GM21717 (cell line): Measurements from ENCODE around the gene UBE2D2.
A peak's percentile ranks its signal among the peaks of the same experiment; 100 is the strongest.
"Not testable (repeated sequence)": the region's sequence is repeated elsewhere in the genome, so short reads cannot be mapped to it uniquely, and the experiment has no call there.

Experiments used
- ATAC-seq: cut with Tn5 transposase; IDR thresholded peaks from one replicate; pipeline ENCODE4 v1.9.1; 2021; ENCODE audit warnings: mild to moderate bottlenecking, moderate library complexity; ENCODE audit not compliant: unreplicated experiment

UBE2D2 gene

DNA sequence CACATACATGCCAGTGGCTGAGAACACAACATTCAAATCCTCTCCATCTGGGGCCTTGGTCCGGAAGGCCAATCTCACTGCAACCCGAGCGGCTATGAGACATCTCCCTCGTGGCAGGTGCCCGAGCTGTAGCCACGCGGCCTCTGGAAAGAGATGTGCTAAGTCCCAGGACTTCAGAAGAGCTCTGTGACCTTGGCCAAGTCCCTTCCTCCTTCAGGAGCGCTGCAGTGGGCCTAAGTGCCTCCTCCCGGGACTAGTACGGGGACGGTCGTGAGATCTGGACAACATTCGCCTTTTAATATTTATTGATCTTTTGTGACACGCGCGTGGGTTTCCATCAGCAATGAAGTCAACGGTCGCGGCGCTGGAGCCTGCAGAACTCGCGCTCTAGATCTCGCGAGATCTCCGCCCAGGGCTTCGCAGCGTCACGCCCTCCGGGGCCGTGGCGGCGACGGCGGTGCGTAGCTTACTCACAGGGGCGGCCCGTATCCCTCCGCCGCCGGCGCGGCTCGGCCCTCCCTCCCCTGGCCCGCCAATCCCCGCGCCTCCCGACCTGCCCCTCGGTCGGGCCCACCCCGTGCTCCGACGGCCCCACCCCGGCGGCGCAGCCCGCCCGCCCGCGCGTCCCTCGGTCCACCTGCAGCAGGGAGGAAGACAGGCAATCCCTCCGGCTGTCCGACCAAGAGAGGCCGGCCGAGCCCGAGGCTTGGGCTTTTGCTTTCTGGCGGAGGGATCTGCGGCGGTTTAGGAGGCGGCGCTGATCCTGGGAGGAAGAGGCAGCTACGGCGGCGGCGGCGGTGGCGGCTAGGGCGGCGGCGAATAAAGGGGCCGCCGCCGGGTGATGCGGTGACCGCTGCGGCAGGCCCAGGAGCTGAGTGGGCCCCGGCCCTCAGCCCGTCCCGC is at the start of gene UBE2D2:
TSS of gene UBE2D2 (plus strand) at position 588 of the 903 bp plus-strand sequence. CDS start 453 bp downstream, outside the sequence.
- peak; percentile 80 for ATAC-seq

DNA sequence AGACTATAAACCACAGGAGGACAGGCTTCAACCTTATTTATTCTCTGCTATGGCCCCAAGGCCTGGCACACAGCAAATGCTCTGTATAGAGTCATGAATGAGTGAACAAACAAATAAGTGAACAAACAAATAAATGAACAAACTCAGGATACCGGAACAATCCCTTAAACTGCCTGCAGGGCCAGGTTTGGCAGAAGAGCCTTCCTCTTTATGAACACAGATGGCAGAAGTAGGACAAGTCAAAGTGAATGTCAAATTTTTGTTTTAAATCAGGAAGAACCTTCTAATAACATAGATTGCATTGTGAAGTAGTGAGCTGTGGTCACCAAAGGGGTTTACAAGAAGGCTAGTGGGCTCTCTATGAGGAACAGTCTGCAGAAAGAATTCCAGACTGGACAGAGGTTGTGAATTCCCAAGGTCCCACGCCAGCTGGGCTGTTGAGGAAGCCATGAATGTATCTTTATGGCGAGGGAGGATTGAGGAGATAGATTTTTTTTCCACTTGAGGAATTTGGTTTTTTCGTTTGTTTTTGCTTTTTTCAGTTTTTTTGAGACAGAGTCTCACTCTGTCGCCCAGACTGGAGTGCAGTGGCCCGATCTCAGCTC is 48.3 kb upstream of the UBE2D2 start:
- no peak for ATAC-seq

DNA sequence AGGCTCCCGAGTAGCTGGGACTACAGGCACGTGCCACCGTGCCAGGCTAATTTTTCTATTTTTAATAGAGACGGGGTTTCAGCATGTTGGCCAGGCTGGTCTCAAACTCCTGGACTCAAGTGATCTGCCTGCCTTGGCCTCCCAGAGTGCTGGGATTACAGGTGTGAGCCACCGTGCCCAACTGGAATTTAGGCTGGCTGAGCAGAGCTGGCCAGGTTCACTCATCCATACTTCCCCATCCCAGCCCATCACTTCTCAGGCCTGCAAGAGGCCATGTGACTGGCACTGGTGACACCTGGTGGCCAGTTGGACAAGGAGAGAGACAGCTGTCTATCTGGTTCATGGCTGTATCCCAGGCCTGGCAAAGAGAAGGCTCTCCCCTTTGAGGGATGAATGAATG is 47.7 kb upstream of the UBE2D2 start:
- peak; percentile 69 for ATAC-seq

DNA sequence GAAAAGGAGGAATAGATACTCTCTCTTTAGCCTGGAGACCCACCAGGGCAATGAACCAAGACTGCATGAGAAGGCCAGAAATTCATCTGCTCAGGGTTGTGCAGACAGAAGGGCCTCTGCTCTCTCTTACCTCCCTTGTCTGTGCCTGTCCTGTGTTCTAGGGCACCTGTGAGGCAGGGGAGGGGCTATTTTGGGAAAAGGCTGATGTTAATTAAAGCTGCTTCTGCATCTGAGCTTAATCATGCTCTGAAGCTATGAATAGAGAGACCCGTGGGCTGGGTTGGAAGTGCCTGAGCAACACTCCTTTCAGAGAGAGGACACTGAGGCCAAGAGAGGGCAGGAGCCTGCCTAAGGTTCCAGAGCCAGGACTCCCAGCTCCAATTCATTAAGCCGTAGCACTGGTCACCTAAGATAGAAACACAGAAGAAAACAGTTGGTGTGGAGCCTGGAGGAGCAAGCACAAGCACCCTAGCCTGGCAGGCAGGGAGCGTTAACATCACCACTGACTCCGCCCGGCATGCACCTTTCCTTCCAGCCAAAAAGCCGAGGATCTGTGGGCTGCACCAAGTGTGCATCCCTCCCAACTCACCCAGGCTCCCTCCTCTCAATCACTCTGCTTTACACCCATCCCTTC is 47.2 kb upstream of the UBE2D2 start:
- peak; percentile 4 for ATAC-seq

DNA sequence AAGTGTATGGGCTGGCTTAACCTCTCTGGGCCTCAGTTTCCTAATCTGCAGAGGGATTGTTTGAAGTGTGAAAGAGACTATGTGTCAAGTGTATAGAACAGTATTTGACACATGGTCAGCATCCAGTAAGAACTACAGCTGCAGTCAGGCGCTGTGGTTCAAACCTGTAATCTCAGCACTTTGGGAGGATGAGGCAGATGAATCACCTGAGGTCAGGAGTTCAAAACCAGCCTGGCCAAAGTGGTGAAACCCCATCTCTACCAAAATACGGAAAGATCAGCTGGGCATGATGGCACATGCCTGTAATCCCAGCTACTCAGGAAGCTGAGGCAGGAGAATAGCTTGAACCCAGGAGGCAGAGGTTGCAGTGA is 46.7 kb upstream of the UBE2D2 start:
- ATAC-seq = no peak

- ATAC-seq = peak; percentile 84
These were observed 43.2 kb upstream of the UBE2D2 start for GRCh38 chr5:139517683-139518564.

DNA sequence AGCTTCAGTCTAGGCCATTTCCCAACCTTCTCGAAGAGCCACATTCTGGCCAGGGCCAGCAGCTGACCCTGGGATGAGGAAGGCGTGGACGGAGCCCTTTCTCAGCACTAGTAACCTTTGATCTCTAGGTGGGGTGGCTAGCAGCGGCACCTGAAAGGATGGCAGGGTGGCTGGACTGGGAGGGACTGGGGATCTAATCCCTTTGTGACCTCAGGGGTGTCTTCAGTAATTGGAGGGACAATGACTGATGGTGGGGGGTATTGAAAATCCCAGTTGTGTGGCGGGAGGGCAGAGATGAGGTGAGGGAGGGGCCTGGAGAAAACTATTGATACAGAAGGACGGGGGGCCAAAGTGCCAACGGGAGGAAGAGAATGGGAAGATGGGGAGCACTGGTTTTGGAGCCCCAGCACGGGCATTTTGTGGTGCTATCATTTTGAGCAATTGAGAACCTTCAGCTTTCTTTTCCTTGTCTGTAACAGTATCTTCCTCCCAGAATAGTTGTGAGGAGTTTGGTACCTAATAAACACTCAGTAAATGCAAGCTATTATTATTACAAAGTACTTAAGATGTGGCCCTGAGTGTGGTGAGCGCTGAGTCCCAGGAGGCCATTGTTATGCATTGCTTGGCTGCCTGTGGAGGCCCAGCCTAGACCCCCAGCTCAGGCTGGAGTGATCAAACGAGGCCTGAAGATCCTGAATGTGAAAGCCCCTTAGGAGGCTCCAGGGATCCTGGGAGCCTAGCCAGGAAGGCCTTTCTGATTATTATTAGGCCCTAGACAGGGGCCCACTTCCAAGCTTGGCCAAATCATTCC is 37.3 kb upstream of the UBE2D2 start:
- ATAC-seq = no peak

DNA sequence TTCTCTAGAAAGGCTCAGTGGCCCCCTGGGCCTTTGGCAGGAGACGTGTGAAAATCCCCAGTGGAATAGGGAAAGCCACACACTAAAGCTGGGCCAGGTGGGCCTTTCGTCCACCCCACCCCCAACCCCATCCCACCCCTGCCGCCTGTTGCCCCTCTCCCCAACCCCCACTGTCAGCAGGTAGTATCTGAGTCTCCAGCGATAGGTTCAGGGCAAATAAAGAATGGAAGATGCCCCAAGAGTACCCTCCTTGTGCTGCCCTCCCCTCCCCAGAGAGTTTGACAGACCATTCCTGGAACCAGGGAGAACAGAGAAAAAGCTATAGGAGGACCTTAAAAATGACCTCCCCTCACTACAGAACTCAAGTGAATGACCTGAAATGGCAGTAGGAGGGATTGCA is 36.7 kb upstream of the UBE2D2 start:
- no peak for ATAC-seq

DNA sequence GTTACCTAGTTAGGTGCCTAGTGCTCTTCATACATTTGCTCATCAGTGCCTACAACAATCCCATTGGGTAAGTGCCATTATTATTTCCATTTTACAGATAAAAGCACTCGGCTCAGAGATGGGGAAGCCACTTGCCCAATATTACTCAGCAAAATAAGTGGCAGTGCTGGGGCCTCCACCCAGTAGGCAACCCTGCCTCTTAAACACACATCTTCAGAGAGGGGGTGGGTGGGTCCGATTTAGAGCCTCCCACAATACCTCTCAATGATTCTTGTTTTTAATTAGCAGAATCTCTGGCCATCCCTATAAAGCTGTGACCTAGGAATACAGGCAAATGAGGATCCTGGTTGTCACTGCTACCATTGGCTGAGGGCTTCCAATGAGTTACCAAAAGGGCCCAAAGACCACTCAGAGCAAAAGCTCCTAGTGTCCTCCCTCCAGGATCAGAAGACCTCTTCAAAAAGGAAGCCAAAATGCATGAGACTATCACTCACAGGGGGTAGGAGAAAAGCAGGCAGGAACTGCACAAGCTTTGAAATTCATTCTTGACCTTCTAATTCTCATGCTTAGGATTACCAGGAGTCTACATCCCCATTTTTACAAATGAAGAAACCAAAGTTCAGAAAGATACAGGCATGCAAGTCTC is 36.1 kb upstream of the UBE2D2 start:
- ATAC-seq = peak; percentile 59

GRCh38 chr5:139525586-139526308 is 35.4 kb upstream of the UBE2D2 start:
- peak; percentile 21 for ATAC-seq

DNA sequence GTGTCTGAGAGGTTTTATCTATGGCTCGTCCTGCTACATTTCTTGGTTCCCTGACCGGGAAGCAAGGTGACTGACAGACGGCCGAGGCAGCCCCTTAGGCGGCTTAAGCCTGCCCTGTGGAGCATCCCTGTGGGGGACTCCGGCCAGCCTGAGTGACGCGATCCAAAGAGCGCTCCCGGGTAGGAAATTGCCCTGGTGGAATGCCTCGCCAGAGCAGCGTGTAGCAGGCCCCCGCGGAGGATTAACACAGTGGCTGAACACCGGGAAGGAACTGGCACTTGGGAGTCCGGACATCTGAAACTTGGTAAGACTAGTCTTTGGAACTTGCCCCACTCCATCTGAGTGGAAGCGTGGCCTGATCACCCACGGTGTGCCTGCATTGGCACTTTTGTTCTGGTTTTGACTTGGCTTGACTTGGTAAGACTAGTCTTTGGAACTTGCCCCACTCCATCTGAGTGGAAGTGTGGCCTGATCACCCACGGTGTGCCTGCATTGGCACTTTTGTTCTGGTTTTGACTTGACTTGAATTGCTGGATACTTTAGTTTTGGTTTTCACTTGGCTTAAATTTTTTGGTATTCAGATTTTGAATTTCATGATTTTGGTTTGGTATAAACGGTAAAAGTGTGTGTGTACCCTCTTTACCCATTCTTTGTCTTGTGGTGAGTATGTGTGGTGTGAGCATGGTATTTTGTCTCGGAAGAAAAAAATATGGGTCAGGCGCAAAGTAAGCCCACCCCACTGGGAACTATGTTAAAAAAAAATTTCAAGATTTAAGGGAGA is 34.6 kb upstream of the UBE2D2 start:
- not testable (repeated sequence) for ATAC-seq

DNA sequence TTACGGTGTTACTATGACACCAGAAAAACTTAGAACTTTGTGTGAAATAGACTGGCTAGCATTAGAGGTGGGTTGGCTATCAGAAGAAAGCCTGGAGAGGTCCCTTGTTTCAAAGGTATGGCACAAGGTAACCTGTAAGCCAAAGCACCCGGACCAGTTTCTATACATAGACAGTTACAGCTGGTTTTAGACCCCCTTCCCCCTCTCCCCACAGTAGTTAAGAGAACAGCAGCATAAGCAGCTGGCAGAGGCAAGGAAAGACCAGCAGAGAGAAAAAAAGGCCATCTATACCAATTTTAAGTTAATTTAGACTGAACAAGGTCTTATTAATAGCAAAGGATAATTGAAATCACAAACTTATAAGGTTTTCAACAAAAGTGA is 34.1 kb upstream of the UBE2D2 start:
- ATAC-seq = not testable (repeated sequence)

DNA sequence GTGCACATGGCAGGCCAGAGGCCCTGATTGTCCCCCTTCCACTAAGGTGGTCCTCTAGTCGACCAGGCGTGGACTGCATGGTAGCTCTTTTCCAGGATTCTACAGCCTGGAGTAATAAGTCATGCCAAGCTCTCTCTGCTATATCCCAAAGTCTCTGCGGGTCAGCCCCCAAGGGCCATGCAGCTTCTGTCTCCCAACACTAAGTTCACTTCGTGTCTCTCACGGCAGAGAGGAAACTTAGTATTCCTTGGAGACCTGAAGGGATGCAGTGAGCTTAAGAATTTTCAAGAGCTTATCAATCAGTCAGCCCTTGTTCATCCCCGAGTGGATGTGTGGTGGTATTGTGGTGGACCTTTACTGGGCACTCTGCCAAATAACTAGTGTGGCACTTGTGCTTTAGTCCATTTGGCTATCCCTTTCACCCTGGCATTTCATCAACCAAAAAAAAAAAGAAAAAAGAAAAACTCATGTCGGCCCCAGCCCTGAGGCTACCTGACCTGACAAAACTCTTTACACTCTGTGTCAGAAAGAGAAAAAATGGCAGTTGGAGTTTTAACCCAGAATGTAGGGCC is 33.2 kb upstream of the UBE2D2 start:
- ATAC-seq = not testable (repeated sequence)

GRCh38 chr5:139528695-139529094 is 32.4 kb upstream of the UBE2D2 start:
- not testable (repeated sequence) for ATAC-seq

GRCh38 chr5:139530079-139530478 is 31.1 kb upstream of the UBE2D2 start:
- ATAC-seq = not testable (repeated sequence)

GRCh38 chr5:139531772-139532169 is 29.4 kb upstream of the UBE2D2 start:
- ATAC-seq = no peak

DNA sequence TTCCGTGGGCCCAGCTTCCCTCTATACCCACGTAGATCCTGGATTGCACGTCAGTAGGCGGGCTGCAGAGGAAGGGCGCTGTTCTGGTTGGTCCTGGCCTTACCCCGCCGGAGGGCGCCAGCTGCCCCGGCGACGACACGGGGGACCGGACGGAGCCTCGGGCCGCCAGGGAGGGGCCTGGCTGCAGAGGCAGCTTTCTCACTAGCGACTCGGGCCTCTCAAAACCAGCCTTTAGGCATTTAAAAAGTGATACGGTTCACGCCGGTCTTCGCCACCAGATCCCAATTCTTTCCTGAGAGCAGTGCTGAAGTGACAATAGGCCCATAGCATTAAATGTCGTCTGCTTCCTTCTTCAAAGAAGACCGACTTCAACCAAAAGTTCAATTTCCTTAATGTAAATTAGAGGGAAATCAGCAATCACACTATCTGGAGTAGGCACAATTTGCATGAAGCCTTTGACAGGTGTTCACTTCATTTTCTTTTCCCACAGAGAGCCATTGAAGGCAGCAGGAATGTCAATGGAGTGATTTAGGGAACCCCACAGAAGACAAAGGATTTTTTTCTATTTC is 17.6 kb upstream of the UBE2D2 start:
- peak; percentile 83 for ATAC-seq
